GM18526 (cell line): ENCODE results near the gene TMEM50B.

Experiments used
- POLR2A ChIP-seq: IDR thresholded peaks from 3 replicates; pipeline ENCODE4 v1.6.1; 2011; ENCODE audit not compliant: insufficient read length; ENCODE audit errors: extremely low read depth

Gene TMEM50B

DNA sequence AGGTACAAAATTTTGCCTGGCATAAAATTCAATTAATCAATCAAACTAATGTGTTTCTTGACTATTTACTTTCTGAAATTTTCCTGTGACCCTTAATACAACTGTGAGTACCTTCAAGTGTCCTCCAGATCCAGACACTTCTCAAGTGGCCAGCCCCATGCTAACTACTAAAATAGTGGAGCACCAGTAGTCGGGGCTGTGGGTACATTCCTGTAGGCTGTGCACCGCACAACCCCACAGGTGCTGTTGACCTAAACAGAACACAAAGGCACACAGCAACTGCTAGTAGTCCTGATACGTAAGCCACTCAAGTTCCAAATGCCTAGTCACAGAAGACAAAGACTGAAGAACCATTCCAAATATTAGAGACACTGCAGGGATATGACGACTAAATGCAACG, 36.6 kb downstream of the TMEM50B start:
- no peak for TF ChIP-seq POLR2A

DNA sequence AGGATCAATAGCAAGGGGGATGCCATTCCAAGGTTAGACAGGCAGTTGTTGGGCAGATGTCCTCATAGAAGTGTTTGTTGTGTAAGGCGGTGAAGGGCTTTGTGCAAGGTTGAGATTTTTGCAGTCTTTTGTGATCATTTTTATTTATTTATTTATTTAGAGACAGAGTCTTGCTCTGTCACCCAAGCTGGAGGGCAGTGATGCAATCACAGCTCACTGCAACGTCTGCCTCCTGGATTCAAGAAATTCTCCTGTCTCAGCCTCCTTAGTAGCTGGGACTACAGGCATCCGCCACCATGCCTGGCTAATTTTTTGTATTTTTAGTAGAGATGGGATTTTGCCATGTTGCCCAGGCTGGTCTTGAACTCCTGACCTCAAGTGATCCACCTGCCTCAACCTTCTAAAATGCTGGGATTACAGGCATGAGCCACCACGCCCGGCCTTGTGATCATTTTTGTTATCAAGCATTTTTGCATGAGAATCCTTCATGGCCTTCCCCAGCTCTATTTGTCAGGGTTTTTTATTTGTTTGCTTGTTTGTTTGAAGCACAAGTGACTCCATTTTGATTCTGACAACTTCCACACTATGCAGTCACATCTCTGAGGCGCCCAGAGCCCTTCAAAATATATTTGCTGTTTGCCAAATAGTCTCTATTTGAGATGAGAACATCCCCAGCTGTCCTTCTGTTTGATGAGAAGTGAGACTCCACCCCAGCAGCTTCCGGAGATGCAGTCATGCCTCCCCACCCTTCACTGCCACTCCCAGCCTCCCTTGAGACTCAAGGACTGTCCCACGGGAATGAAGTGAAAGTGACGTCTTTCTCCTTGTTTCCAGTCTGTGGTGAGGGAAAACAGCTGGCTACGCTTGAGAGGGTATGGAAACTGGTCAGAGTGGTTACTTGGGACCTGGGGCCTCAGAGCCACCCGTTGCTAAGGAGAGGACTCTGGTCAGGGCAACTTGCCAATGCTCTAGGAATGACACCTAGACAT, 38.0 kb downstream of the TMEM50B start:
- TF ChIP-seq POLR2A = no peak

DNA sequence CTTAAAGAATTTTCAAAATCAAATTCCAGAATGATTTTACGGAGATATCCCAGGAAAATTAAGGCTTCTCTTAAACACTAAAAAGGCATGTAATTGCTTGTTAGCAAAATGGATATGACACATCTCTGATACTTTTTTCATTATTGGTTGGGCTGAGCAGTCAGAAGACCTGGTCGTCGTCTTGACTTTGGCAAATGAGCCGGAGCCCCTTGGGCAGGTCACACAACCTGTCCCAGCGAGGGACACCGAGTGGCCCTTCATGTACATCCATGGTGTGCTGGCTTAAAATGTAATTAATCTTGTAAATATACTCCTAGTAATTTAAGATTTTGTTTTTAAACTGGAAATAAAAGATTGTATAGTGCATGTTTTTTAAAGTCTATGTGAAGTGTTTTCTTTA, 42.6 kb downstream of the TMEM50B start:
- no peak for TF ChIP-seq POLR2A

DNA sequence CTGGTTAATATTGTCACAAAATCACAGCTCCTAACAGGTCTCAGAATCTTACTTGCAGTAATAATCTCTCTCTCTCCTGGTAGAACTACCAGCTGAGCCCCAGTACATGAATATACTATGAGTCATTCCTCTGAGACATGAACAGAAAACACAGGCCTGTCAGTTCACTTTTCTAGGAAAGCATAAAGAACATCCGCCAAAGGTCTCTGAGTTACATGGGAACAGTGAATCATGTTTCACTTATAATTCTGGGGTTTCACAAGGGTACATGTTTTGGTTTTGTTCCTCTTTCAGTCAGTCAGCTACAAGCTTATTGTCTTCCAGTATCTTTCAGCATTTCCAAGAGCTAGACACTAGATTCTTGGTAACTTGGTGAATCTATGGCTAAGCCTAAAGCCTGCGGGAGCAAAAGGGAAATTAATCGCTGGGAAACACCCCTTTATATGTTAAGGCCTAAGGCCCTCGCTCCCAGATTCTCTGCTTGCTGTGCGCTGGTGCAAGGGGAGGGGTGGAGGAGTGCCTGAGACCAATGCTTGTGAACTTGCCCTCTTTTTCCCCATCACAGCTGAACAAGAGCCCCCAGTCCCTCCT, 44.9 kb downstream of the TMEM50B start:
- TF ChIP-seq POLR2A = no peak

- TF ChIP-seq POLR2A = no peak
Observed at GRCh38 chr21:33433425-33434114, 46.2 kb downstream of the TMEM50B start.

GRCh38 chr21:33433001-33433400, 46.8 kb downstream of the TMEM50B start:
- no peak for TF ChIP-seq POLR2A

DNA sequence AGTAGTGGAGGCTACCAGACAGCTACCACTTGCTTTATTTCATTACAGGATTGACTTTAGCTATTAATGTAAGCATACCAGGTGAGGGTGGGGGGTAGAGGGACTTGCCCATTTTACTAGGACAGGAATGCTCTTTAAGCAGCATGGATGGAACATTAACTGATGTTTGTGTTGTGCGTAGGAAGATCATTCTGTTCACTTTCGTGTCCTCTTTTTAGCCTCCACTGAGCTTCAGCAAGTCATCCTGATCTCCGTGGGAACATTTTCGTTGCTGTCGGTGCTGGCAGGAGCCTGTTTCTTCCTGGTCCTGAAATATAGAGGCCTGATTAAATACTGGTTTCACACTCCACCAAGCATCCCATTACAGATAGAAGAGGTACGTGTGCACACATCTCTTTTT, 47.3 kb downstream of the TMEM50B start:
- no peak for TF ChIP-seq POLR2A

DNA sequence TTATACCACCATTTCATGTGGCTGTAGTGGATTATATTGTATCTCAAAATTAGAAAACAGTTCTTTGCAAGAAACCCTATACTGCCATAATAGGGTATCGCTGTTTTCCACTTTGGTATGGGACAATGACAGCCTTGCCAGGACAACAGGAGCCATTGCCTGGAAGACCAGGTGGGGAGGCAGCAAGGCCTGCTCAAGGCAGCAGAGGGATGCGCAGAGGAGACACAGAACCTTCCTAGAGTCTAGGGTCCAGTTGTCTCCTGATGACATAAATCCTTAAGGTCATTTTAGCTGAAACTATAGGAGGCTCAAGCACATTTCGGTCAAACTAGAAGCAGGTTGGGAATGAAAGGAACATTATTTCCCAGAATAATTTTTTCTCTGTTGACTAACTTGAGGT, 48.9 kb downstream of the TMEM50B start:
- no peak for TF ChIP-seq POLR2A

DNA sequence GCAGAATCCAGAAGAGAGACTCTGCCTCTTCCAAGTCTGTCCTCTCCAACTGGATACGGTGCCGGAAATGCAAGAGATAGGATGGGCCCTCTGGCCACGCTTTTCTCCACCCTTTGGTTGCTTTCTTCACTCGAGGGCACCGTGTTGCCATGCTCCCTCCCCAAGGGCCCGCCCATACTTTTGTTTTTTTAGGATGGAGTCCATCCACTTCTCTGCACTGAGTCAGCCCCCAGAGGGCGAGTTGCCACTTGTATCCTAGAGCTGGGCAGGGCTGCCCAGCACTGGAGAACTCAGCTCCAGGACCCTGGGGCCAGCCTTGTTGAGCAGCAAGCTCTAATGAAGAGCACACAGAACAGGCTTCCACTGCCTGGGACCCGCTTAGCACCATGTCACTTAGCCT, 51.1 kb downstream of the TMEM50B start:
- no peak for TF ChIP-seq POLR2A

DNA sequence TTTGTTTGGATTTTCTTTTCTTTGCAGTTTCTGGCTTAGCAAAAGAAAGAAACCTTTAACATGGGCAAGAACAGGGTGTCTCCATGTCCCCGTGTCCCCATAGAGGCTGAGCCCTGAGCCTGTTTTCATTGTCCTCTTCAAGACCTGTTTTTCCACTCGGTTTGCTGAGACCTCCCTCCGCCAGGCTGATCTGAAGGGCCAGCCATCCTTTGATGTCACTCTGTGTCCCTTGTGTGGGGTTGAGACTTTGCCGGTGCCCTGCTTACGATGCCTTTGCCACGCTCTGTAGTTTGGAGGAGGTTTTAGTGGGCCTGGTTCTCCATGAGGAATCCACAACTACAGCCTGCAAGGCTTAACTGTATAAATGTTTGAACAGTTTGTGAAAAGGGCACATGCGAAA, 52.7 kb downstream of the TMEM50B start:
- no peak for TF ChIP-seq POLR2A

GRCh38 chr21:33425825-33426224, 53.9 kb downstream of the TMEM50B start:
- no peak for TF ChIP-seq POLR2A

- no peak for TF ChIP-seq POLR2A
Observed at GRCh38 chr21:33424214-33424613, 55.6 kb downstream of the TMEM50B start.

GRCh38 chr21:33421713-33422393, 57.9 kb downstream of the TMEM50B start:
- no peak for TF ChIP-seq POLR2A

GRCh38 chr21:33419538-33420123, 60.1 kb downstream of the TMEM50B start:
- TF ChIP-seq POLR2A = no peak

DNA sequence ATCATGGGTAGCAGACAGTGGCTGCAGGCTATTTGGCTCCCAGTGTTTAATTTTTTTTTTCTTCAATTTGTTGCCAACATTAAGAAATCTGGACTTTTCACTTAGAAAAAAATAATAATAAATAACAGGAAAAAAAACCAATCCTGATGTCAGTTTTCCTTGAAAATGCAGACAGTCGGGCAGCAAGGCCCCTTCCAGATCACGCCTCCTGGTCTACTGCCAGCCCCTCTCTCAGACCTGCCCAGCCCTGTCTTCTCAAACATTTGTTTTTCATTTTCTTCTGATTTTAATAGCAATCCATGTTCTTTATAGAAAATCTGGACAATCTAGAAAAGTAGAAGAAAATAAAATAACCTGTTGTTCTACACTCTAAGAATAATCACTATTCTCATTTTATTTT, 61.1 kb downstream of the TMEM50B start:
- TF ChIP-seq POLR2A = no peak
